Effector memory CD4-positive, alpha-beta T cell (primary cell): Measurements from ENCODE around the gene BMPR2.

Experiments used
- DNase-seq, 3 donors: peaks; one replicate each; pipeline ENCODE4 v3.0.0-alpha.2; 2020
- H3K27ac ChIP-seq: 2 replicates; pipeline ENCODE4 v1.7.0; 2013; ENCODE audit warnings: mild to moderate bottlenecking, low read length, moderate library complexity; ENCODE audit not compliant: insufficient read depth, poor library complexity, severe bottlenecking
- H3K27me3 ChIP-seq: replicated peaks from 2 replicates; pipeline ENCODE4 v1.7.0; 2013; ENCODE audit warnings: mild to moderate bottlenecking, low read length; ENCODE audit not compliant: insufficient read depth, control insufficient read depth, poor library complexity, severe bottlenecking
- H3K36me3 ChIP-seq: 2 replicates; pipeline ENCODE4 v1.7.0; 2013; ENCODE audit warnings: mild to moderate bottlenecking, low read length, moderate library complexity; ENCODE audit not compliant: control insufficient read depth, insufficient read depth
- H3K4me1 ChIP-seq: 2 replicates; pipeline ENCODE4 v1.7.0; 2013; ENCODE audit warnings: low read length, mild to moderate bottlenecking; ENCODE audit not compliant: control insufficient read depth, insufficient read depth, poor library complexity, severe bottlenecking
- H3K4me3 ChIP-seq: 2 replicates; pipeline ENCODE4 v1.7.0; 2013; ENCODE audit warnings: low read length, low read depth, mild to moderate bottlenecking; ENCODE audit not compliant: insufficient read depth, poor library complexity, severe bottlenecking
- H3K9me3 ChIP-seq: 2 replicates; pipeline ENCODE4 v1.7.0; 2013; ENCODE audit warnings: mild to moderate bottlenecking, low read length, moderate library complexity; ENCODE audit not compliant: control insufficient read depth

BMPR2 gene

DNA sequence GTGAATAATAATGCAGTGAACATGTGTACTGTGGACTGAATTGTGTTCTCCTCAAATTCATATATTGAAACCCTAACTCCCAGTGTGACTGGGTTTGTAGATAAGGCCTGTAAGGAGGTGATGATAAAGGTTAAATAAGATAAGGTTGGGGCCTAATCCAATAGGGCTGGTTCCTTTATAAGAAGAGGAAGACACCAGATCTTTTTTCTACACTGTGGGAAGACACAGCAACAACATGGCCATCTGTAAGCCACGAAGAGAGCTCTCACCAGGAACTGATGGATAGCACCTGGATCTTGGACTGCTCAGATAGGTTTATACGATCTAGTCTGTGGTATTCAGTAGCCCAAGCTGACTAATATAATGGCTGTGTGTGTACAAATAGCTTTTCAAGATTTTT is 66.8 kb downstream of the BMPR2 start:
- Histone ChIP-seq H3K36me3 (no peaks in the 10 kb centered on the region), H3K9me3 (no peaks in the 10 kb centered on the region), H3K4me3 (no peak overlapping the region), H3K27ac (no peak overlapping the region), H3K27me3 (no peaks in the 10 kb centered on the region), H3K4me1 (no peaks in the 10 kb centered on the region)
- DNase-seq = no peak

- H3K27ac ChIP-seq = no peak overlapping the region
- no peak for DNase-seq
Observed at GRCh38 chr2:202444000-202444399, 67.9 kb downstream of the BMPR2 start.

DNA sequence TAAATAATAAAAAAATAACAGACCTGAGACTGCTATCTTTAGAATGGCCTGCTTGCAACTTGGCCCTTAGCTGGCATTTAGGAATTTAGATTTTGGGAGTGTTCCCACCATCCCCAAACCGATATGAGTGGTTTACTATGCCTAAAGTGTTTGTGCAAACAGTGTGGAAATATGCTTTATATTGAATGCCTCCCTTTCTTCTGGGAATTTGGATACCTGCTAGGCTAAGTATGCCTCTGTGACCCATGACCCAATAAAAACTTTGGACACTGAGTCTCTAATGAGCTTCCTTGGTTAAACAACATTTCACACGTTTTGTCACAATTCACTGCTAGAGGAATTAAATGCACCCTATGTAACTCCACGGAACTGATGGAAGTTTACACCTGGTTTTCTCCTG is 73.2 kb downstream of the BMPR2 start:
- H3K4me3 ChIP-seq = no peak overlapping the region
- H3K27ac ChIP-seq = no peak overlapping the region
- H3K27me3 ChIP-seq = no peaks in the 10 kb centered on the region
- no peak for DNase-seq
- no peaks in the 10 kb centered on the region for H3K4me1 ChIP-seq
- no peaks in the 10 kb centered on the region for H3K36me3 ChIP-seq
- H3K9me3 ChIP-seq = no peaks in the 10 kb centered on the region

More at GRCh38 chr2:202444000-202444399, 67.9 kb downstream of the BMPR2 start:
- Histone ChIP-seq H3K4me3 (no peak overlapping the region), H3K36me3 (no peaks in the 10 kb centered on the region), H3K27me3 (no peaks in the 10 kb centered on the region), H3K4me1 (no peaks in the 10 kb centered on the region), H3K9me3 (no peaks in the 10 kb centered on the region)

- Histone ChIP-seq H3K4me3 (no peak overlapping the region), H3K9me3 (no peaks in the 10 kb centered on the region), H3K27ac (no peak overlapping the region), H3K36me3 (no peaks in the 10 kb centered on the region), H3K27me3 (no peaks in the 10 kb centered on the region), H3K4me1 (no peaks in the 10 kb centered on the region)
- no peak for DNase-seq
Observed at GRCh38 chr2:202450785-202451184, 74.7 kb downstream of the BMPR2 start.

- H3K9me3 ChIP-seq = no peaks in the 10 kb centered on the region
- H3K4me3 ChIP-seq = no peak overlapping the region
- no peaks in the 10 kb centered on the region for H3K27me3 ChIP-seq
- DNase-seq = no peak
- no peak overlapping the region for H3K27ac ChIP-seq
- no peaks in the 10 kb centered on the region for H3K36me3 ChIP-seq
- H3K4me1 ChIP-seq = no peaks in the 10 kb centered on the region
Observed at GRCh38 chr2:202452744-202453143, 76.6 kb downstream of the BMPR2 start.

DNA sequence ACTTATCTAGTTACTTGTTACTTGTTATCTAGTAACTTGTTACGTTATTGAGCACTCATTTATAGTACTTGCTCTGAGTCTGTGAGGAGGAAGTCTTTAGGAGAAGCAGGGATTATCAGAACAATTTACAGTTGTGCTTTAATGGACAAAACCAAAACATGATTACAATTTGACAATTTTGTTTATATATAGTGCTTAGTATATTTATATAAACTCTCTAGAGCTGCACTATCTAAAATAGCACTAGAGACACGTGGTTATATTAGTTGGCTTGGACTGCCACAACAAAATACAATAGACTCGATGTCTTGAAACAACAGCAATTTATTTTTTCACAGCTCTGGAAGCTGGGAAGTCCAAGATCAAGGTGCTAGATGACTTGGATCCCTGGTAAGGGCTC is 78.4 kb downstream of the BMPR2 start:
- H3K27me3 ChIP-seq = no peaks in the 10 kb centered on the region
- H3K36me3 ChIP-seq = no peaks in the 10 kb centered on the region
- H3K27ac ChIP-seq = no peak overlapping the region
- H3K4me3 ChIP-seq = no peak overlapping the region
- H3K4me1 ChIP-seq = no peaks in the 10 kb centered on the region
- H3K9me3 ChIP-seq = no peaks in the 10 kb centered on the region
- DNase-seq = no peak

GRCh38 chr2:202455114-202455513 is 79.0 kb downstream of the BMPR2 start:
- no peaks in the 10 kb centered on the region for H3K9me3 ChIP-seq
- no peak overlapping the region for H3K4me3 ChIP-seq
- no peaks in the 10 kb centered on the region for H3K27me3 ChIP-seq
- no peaks in the 10 kb centered on the region for H3K36me3 ChIP-seq
- DNase-seq = no peak
- no peak overlapping the region for H3K27ac ChIP-seq
- no peaks in the 10 kb centered on the region for H3K4me1 ChIP-seq

DNA sequence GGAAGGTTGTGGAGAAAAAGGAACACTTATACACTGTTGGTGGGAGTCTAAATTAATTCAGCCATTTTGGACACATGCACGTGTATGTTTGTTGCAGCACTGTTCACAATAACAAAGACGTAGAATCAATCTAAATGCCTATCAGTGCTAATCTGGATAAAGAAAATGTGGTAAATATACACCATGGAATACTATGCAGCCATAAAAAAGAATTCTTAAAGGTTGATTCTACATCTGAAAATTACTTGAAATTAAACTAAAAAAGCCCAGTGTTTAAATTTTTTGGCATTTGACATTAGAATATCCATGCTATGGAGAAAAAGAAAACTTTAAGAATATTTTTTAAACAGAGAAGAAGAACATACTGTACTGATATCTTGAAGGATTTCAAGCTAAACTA is 84.0 kb downstream of the BMPR2 start:
- H3K9me3 ChIP-seq = no peaks in the 10 kb centered on the region
- no peaks in the 10 kb centered on the region for H3K27me3 ChIP-seq
- no peak for DNase-seq

GRCh38 chr2:202479090-202479489 is 103.0 kb downstream of the BMPR2 start:
- no peak overlapping the region for H3K27ac ChIP-seq
- no peak overlapping the region for H3K4me3 ChIP-seq
- H3K36me3 ChIP-seq = no peaks in the 10 kb centered on the region
- H3K9me3 ChIP-seq = no peaks in the 10 kb centered on the region
- H3K4me1 ChIP-seq = no peaks in the 10 kb centered on the region
- H3K27me3 ChIP-seq = no peaks in the 10 kb centered on the region
- no peak for DNase-seq

More for the DNA sequence above, 84.0 kb downstream of the BMPR2 start:
- Histone ChIP-seq H3K4me3 (no peak overlapping the region), H3K4me1 (no peaks in the 10 kb centered on the region), H3K36me3 (no peaks in the 10 kb centered on the region), H3K27ac (no peak overlapping the region)

- Histone ChIP-seq H3K9me3 (no peaks in the 10 kb centered on the region), H3K4me1 (no peaks in the 10 kb centered on the region), H3K27ac (no peak overlapping the region), H3K27me3 (no peaks in the 10 kb centered on the region), H3K36me3 (no peaks in the 10 kb centered on the region), H3K4me3 (no peak overlapping the region)
- no peak for DNase-seq
Observed at GRCh38 chr2:202479610-202480009, 103.5 kb downstream of the BMPR2 start.

DNA sequence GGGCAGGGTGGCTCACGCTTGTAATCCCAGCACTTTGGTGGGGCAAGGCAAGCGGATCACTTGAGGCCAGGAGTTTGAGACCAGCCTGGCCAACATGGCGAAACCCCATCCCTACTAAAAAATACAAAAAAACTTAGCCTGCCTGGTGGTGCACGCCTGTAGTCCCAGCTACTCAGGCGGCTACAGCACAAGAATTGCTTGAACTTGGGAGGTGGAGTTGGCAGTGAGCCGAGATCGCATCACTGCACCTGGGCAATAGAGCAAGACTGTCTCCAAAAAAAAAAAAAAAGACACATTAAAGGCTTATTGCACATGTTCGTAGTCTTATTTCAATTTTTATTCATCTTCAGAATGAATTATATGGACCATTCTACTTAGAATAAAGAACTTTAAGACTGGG is 110.2 kb downstream of the BMPR2 start:
- Histone ChIP-seq H3K4me3 (no peak overlapping the region), H3K27ac (no peak overlapping the region), H3K27me3 (no peaks in the 10 kb centered on the region), H3K4me1 (no peaks in the 10 kb centered on the region), H3K36me3 (no peaks in the 10 kb centered on the region), H3K9me3 (no peaks in the 10 kb centered on the region)
- DNase-seq = no peak
